ENCODE data around the gene AKAP8. TPM values are rescaled to one million over a fixed set of nuclear protein-coding genes. Genes with fewer than 3 reads are reported as not detected.
"Not testable (repeated sequence)": the region's sequence is repeated elsewhere in the genome, so short reads cannot be mapped to it uniquely, and the experiment has no call there.

Gene AKAP8
- total RNA-seq, 1 experiment from 2014 or later: 28.1 TPM

DNA sequence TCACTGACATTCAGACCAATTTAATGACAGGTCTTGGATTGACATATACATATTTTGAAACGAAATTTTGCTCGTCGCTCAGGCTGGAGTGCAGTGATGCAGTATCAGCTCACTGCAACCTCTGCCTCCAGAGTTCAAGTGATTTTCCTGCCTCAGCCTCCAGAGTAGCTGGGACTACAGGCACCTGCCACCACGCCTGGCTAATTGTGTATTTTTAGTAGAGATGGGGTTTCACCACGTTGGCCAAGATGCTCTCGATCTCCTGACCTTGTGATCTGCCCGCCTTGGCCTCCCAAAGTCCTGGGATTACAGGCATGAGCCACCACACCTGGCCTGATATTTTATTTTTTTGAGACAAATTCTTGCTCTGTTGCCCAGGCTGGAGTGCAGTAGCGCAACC, 27.1 kb downstream of the AKAP8 start:
- H3K27me3 ChIP-seq; H3K9me3 ChIP-seq (replicated peaks); H3K4me1 ChIP-seq; H3K4me3 ChIP-seq; H3K27ac ChIP-seq; DNase-seq: not testable (repeated sequence)
- H3K36me3 ChIP-seq: peaks cover 46% of the 10 kb centered on the region

DNA sequence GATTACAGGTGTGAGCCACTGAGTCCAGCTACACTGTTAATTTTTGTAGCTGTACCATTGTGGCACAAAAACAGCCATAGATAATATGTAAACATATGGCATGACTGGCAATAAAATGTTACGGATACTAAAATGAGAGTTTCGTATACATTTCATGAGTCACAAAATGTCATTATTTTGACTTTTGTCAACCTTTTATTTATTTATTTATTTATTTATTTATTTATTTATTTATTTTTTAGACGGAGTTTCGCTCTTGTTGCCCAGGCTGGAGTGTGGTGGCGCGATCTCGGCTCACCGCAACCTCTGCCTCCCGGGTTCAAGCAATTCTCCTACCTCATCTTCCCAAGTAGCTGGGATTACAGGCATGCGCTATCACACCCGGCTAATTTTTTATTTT, 38.3 kb downstream of the AKAP8 start:
- H3K9me3 ChIP-seq (replicated peaks); H3K4me3 ChIP-seq; DNase-seq; H3K27ac ChIP-seq; H3K4me1 ChIP-seq; H3K27me3 ChIP-seq: not testable (repeated sequence)
- H3K36me3 ChIP-seq: peaks cover 15% of the 10 kb centered on the region

DNA sequence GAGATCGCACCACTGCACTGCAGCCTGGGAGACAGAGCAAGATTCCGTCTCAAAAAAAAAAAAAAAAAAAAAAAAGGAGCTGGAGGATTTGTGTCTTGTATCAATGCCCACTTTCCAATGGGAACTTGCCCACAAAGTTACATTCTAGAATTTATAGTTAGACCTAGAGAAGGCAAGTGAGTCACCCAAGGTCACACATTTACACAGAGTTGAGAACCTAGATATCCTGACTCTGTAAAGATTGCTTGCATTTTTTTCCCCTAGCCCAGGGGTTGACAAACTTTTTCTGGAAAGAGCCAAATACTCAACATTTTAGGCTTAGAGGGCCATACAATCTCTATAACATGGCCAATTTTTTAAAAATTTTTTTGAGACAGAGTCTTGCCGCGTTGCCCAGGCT, 39.5 kb downstream of the AKAP8 start:
- DNase-seq: no peak
- Histone ChIP-seq H3K27me3 (no peaks in the 10 kb centered on the region), H3K9me3 (replicated peaks) (no peaks in the 10 kb centered on the region), H3K4me3 (no peak overlapping the region), H3K36me3 (peaks cover 11% of the 10 kb centered on the region), H3K27ac (no peak overlapping the region), H3K4me1 (peaks cover 5% of the 10 kb centered on the region; the same call in 1 of the 2 replicates)

GRCh38 chr19:15337202-15337601, 42.4 kb downstream of the AKAP8 start:
- DNase-seq: no peak
- Histone ChIP-seq H3K4me1 (peaks cover 5% of the 10 kb centered on the region; the same call in 1 of the 2 replicates), H3K36me3 (peaks cover 7% of the 10 kb centered on the region), H3K9me3 (replicated peaks) (no peaks in the 10 kb centered on the region), H3K27ac (no peak overlapping the region), H3K27me3 (no peaks in the 10 kb centered on the region), H3K4me3 (no peak overlapping the region)

DNA sequence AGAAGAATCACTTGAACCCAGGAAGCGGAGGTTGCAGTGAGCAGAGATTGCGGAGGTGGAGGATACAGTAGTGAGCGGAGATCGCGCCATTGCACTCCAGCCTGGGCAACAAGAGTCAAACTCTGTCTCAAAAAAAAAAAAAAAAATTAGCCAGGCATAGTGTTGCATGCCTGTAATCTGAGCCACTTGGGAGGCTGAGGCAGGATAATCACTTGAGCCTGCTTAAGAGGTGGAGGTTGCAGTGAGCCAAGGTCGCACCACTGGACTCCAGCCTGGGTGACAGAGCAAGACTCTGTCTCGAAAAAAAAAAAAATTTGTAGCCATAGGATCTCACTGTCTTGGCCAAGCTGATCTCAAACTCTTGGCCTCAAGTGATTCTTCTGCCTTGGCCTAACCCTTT, 43.6 kb downstream of the AKAP8 start:
- H3K27ac ChIP-seq; H3K9me3 ChIP-seq (replicated peaks); H3K4me1 ChIP-seq; H3K36me3 ChIP-seq; H3K27me3 ChIP-seq; H3K4me3 ChIP-seq: not testable (repeated sequence)
- peak; percentile 44 to 59 for DNase-seq

DNA sequence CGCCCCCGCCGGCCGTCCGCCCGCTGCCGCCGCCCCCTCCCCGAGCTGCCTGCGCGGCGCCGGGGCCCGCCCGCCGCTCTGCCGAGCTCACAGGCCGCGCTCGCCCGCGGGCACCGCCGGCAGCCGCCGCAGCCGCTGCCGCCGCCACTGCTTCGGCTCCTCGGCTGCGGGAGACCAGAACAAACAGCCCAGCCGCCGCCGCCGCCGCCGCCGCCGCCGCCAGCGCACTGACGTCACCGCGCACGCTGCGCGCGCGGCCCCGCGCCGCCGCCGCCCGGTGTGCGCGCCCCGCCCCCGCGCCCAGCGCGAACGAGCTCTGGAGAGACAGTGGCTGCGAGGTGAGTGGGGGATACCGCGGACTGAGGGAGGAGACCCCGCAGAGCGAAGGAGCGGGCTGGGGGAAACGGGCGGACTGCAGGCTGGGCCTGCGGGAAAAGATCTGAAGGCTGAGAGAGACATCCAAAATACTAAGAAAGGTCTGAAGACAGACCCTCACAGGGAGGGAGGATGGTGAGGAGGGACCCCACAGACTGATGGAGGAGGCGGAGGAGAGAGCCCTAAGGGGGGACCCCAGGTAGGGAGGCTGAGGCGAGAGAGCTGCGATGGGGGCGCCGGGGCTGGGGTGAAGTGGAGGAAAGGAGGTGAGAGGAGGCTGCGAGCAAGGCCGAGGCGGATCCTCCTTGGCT, 47.1 kb downstream of the AKAP8 start, which contains the start of gene BRD4:
TSS of gene BRD4 (minus strand) at position 229 of the 686 bp plus-strand sequence. CDS start 59,440 bp downstream, outside the sequence.
- peak; percentile 75 to 82 for DNase-seq

DNA sequence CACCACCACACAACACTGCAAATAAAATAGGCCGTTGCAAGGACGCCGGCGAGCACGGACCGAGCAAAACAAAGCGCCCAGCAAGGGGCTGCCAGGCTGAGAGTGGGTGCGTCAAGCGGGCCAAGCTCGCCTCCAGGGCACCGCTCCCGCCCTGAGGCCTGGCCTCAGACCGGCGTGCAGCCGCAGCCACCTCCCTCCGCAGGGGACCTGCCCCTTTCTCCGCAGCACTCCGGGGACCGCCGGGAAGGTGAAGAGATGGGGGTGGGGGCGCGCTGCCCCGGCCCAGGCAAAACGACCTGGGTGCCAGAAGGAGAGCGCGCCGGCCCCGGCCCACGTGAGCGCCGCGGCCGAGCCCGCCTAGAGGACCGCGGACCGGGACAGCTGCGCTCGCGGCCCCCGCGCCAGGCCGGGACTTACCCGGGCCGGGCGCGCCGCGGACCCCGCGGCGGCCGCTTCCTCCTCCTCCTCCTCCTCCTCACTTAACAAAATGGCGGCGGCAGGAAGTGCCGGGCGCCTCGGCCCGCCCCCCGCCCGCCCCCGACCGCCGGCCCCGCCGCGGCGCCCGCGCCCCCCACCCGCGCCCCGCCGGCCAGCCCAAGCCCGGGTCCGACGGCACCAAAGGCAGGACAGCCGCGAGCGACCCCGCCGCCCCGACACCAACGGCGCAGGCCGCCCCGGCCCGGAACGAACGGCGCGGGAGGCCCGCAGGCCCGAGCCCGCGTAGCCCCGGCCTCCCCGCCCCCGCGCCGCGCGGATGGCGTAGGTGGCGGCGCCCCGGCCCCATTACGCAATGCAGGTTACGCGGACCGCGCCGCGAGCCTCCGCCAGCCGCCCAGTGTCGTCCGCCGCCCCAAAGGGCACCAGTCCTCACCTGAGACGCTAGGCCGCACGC, 47.9 kb downstream of the AKAP8 start:
- no peaks in the 10 kb centered on the region for H3K9me3 ChIP-seq (replicated peaks)
- peak overlapping the region; percentile 64 for H3K27ac ChIP-seq
- peak; percentile 52 to 61 for DNase-seq
- H3K4me3 ChIP-seq: peak overlapping the region; percentile 90
- no peaks in the 10 kb centered on the region for H3K36me3 ChIP-seq
- no peaks in the 10 kb centered on the region for H3K27me3 ChIP-seq
- peaks cover 5% of the 10 kb centered on the region; the same call in 1 of the 2 replicates for H3K4me1 ChIP-seq

More for the DNA sequence above, 47.1 kb downstream of the AKAP8 start, which contains the start of gene BRD4:
- H3K36me3 ChIP-seq: no peaks in the 10 kb centered on the region
- H3K27me3 ChIP-seq: no peaks in the 10 kb centered on the region
- H3K9me3 ChIP-seq (replicated peaks): no peaks in the 10 kb centered on the region
- H3K4me3 ChIP-seq: peak within 1 kb of the TSS; percentile 90
- H3K4me1 ChIP-seq: peaks cover 5% of the 10 kb centered on the region; the same call in 1 of the 2 replicates
- H3K27ac ChIP-seq: peak within 1 kb of the TSS; percentile 64

DNA sequence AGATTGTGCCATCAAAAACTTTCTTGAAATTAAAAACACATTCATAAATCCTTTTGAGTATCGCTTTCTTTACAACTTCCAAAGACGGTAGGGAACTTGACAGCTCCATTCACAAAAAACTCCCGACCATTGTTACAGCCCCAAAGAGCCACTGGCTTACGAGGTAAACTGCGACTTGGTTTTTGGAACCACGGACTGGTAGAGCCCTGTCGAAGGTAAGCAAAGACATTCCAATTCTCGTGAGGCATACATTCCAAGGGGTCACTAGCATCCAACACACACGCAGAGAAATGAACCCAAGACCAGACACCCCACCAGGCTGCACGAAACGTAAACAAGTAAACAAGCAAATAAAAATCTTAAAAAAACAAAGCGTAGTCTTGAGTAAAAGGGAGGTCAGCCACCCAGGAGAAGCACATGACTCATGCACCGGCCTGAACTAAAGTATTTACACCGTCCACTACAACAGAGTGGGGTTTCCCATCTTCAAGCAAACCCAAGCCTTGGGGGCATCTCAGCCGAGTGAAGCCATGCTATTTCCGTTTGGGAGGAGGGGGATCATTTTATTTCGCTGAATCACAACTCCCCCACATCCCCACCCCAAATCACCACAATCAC, 48.7 kb downstream of the AKAP8 start:
- peak; percentile 35 to 50 for DNase-seq
- Histone ChIP-seq H3K4me3 (peak overlapping the region; percentile 90), H3K27ac (peak overlapping the region; percentile 64), H3K27me3 (no peaks in the 10 kb centered on the region), H3K36me3 (no peaks in the 10 kb centered on the region), H3K9me3 (replicated peaks) (no peaks in the 10 kb centered on the region), H3K4me1 (peaks cover 5% of the 10 kb centered on the region; the same call in 1 of the 2 replicates)

DNA sequence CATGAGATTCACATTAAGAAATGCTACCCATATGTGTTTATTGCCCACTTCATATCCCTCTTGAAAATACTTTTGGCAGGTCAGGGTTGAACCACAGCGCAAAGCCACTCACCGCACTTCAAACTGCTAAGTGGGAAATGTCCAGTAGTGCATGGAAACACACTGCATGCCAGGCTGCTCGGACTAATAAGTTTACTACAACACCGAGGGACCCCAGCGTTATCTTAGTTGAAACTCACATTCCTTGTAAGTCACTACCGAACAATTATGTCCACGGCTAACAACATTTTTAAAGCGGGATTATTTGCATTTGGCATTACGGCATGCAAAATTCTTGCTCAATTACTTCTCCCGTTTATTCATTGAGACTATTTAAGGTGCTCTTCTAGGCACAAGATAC, 51.3 kb downstream of the AKAP8 start:
- DNase-seq: no peak
- H3K4me1 ChIP-seq: no peaks in the 10 kb centered on the region; the same call in 1 of the 2 replicates

DNA sequence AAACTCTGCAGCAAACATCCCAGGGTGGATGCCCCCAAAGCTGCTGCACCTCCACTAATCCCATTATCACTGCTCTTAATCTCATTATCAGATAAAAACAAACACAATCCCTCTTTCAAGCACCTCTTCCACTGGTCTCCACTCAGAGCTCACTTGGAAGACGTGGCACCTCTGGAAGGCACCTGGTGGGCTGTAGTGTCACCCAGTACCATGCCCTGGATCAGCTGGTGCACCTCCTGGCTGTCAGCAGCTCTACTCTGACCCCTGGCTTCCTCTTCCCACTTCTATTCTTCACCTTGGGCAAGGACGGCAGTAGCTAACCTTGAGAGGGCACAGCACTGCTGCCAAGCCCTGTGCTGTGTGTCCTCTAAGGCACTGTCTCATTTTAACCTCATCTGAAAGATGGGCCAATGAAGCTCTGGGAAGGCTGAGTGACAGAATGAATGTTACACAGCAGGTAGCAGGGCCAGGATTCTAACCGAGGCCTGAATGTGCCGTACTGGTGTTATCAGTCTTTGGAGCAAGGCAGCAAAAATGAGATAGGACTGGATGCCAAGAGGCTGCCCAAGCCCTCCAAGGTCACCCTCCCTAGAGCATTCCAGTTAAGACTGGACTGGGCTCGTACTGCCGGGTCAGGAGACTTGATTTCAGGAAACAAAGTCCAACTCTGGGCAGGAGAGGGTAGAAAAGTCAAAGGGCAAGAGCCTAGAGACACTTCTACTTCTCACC, 54.6 kb downstream of the AKAP8 start:
- no peak overlapping the region for H3K4me3 ChIP-seq
- no peaks in the 10 kb centered on the region for H3K27me3 ChIP-seq
- DNase-seq: no peak
- no peaks in the 10 kb centered on the region for H3K36me3 ChIP-seq
- no peaks in the 10 kb centered on the region for H3K9me3 ChIP-seq (replicated peaks)
- H3K4me1 ChIP-seq: peaks cover 5% of the 10 kb centered on the region
- no peak overlapping the region for H3K27ac ChIP-seq

More for the DNA sequence above, 51.3 kb downstream of the AKAP8 start:
- Histone ChIP-seq H3K4me3 (no peak overlapping the region), H3K27ac (no peak overlapping the region), H3K27me3 (no peaks in the 10 kb centered on the region), H3K9me3 (replicated peaks) (no peaks in the 10 kb centered on the region), H3K36me3 (no peaks in the 10 kb centered on the region)

- H3K36me3 ChIP-seq: no peaks in the 10 kb centered on the region
- no peak for DNase-seq
- H3K27ac ChIP-seq: no peak overlapping the region
- H3K4me1 ChIP-seq: peaks cover 5% of the 10 kb centered on the region
- H3K4me3 ChIP-seq: no peak overlapping the region
- no peaks in the 10 kb centered on the region for H3K9me3 ChIP-seq (replicated peaks)
- H3K27me3 ChIP-seq: no peaks in the 10 kb centered on the region
Measured at GRCh38 chr19:15323496-15324235, 55.9 kb downstream of the AKAP8 start.

DNA sequence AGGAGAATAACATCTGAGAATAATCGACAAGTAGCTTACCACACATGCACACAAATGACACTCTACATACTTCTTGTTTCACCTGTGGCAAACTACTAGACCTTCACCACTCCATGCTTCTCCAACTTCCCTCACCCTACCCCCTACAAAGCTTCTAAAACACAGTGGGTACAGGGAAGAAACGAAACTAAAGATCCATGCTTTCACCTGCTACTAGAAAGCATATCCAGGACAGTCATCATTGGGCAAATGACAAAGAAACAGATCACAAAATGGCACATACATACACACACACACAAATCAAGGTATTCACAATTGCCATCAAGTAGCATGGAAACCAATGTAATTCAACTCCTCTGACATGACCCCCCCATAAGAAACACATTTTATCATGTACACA, 57.8 kb downstream of the AKAP8 start:
- Histone ChIP-seq H3K4me1 (peaks cover 17% of the 10 kb centered on the region), H3K27me3 (no peaks in the 10 kb centered on the region), H3K9me3 (replicated peaks) (no peaks in the 10 kb centered on the region), H3K36me3 (no peaks in the 10 kb centered on the region), H3K4me3 (no peak overlapping the region), H3K27ac (no peak overlapping the region)
- DNase-seq: no peak

DNA sequence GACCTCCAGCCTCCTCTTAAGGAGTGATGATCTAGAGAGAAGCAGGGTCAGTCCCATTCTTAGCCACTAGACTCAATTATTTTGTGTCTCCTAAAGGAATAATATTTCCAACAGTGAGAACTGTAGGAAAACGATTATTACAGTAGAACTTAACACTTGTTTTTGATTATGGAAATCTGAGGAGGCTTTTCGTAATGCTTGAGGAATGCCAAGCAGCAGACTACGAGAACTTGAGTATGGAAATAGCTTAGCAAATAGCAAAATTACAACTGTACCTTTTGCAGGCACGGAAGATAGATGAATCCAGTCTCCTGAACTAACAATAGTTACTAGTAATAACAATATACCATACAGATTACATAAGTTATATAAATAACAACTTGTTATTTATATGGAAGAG, 59.5 kb downstream of the AKAP8 start:
- Histone ChIP-seq H3K36me3 (no peaks in the 10 kb centered on the region), H3K27ac (no peak overlapping the region), H3K27me3 (no peaks in the 10 kb centered on the region), H3K4me3 (no peak overlapping the region), H3K9me3 (replicated peaks) (no peaks in the 10 kb centered on the region), H3K4me1 (peaks cover 17% of the 10 kb centered on the region)
- DNase-seq: no peak

DNA sequence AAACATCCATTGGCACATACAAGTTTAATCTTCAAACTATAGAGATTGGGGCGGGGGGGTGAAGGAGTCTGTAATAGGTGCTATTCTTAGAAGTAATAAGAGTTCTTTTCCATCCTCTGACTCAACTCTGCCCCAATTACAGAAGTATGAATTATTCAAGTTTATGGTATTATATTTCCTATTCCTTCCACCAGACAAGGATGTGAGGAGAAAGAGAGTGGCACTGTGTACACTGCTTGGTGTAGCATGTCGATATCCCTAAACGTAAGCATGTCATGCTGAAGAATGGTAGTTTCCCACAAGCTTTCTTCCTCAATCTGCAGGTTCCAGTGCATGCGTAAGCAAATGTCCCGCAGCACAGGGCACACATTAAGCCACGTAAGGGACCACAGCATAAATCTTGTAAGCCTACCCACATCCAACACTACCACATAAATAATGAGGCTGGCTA, 61.3 kb downstream of the AKAP8 start:
- Histone ChIP-seq H3K4me1 (peaks cover 17% of the 10 kb centered on the region), H3K27me3 (no peaks in the 10 kb centered on the region), H3K36me3 (0 out of 2 replicates have a peak, but pooled peaks cover 5% of the 10 kb centered on the region), H3K4me3 (no peak overlapping the region), H3K27ac (no peak overlapping the region), H3K9me3 (replicated peaks) (no peaks in the 10 kb centered on the region)
- no peak for DNase-seq

Data from SJCRH30 (cell line).